Activated CD8-positive, alpha-beta T cell treated with anti-CD3 and anti-CD28 coated beads for 36 hours (primary cell): ENCODE results near the gene CIAO1. TPM values are rescaled to one million over a fixed set of nuclear protein-coding genes. Genes with fewer than 3 reads are reported as not detected.

Source experiments
- ATAC-seq: fragments of 200-7000 bp; cut with Tn5 transposase; one replicate; pipeline ENCODE4 v1.10.0; 2021; ENCODE audit warnings: mild to moderate bottlenecking, moderate library complexity
- CTCF ChIA-PET: fragments of 350-600 bp; sonication (Branson Sonifier 250); formaldehyde crosslinking; loops from one replicate; lab custom pipeline; 2021; ENCODE audit warnings: antibody characterized with exemption; lab: Charles Lee
- POLR2A ChIA-PET: fragments of 350-600 bp; sonication (Branson Sonifier 250); formaldehyde crosslinking; loops from one replicate; lab custom pipeline; 2021; ENCODE audit warnings: antibody characterized with exemption; lab: Charles Lee
- DNase-seq: peaks from one replicate; pipeline ENCODE4 v3.0.0-alpha.2; 2020
- H3K27ac Mint-ChIP-seq: one replicate; pipeline ENCODE4 v1.8.0; 2021; ENCODE audit warnings: mild to moderate bottlenecking, mixed read lengths
- H3K27me3 Mint-ChIP-seq: one replicate; pipeline ENCODE4 v1.8.0; 2021; ENCODE audit warnings: mixed read lengths
- H3K36me3 Mint-ChIP-seq: one replicate; pipeline ENCODE4 v1.8.0; 2021; ENCODE audit warnings: low read depth, mixed read lengths
- H3K4me1 Mint-ChIP-seq: one replicate; pipeline ENCODE4 v1.8.0; 2021; ENCODE audit warnings: low read depth, mixed read lengths
- H3K4me3 Mint-ChIP-seq: one replicate; pipeline ENCODE4 v1.8.0; 2021; ENCODE audit warnings: mild to moderate bottlenecking, moderate library complexity, mixed read lengths
- H3K9me3 Mint-ChIP-seq: one replicate; pipeline ENCODE4 v1.8.0; 2021; ENCODE audit warnings: mixed read lengths
- intact Hi-C: fragments of 100-400 bp; cut with micrococcal nuclease; formaldehyde crosslinking; loops from one replicate; pipeline ENCODE4 v1.10.0; 2022
- total RNA-seq, 2 experiments: library from RNA; stranded (reverse); gene quantifications; one replicate each; pipeline ENCODE4 v1.2.3, GENCODE V29; 2021
- TF ChIP-seq, protein P1 (sequence below): fragments of 200-600 bp; IDR thresholded peaks from one replicate; pipeline ENCODE4 v1.8.0; 2022; ENCODE audit warnings: antibody characterized with exemption, mild to moderate bottlenecking

Gene CIAO1
- total RNA-seq, 2 experiments from 2014 or later, result 72.1 to 72.3 TPM

- H3K4me1 Mint-ChIP-seq, result peaks cover 64% of the 10 kb centered on the region
- TF ChIP-seq, protein P1, sequence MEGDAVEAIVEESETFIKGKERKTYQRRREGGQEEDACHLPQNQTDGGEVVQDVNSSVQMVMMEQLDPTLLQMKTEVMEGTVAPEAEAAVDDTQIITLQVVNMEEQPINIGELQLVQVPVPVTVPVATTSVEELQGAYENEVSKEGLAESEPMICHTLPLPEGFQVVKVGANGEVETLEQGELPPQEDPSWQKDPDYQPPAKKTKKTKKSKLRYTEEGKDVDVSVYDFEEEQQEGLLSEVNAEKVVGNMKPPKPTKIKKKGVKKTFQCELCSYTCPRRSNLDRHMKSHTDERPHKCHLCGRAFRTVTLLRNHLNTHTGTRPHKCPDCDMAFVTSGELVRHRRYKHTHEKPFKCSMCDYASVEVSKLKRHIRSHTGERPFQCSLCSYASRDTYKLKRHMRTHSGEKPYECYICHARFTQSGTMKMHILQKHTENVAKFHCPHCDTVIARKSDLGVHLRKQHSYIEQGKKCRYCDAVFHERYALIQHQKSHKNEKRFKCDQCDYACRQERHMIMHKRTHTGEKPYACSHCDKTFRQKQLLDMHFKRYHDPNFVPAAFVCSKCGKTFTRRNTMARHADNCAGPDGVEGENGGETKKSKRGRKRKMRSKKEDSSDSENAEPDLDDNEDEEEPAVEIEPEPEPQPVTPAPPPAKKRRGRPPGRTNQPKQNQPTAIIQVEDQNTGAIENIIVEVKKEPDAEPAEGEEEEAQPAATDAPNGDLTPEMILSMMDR, result no peak
- H3K36me3 Mint-ChIP-seq, result peaks cover 21% of the 10 kb centered on the region
- no peak overlapping the region for H3K4me3 Mint-ChIP-seq
- H3K27ac Mint-ChIP-seq, result no peak overlapping the region
- ATAC-seq (no peak), DNase-seq (no peak)
- H3K9me3 Mint-ChIP-seq, result no peaks in the 10 kb centered on the region
- ChIA-PET CTCF (interaction anchor here (2.0 to 2.2 kb wide), 2 partner anchors 87 to 270 kb away, joined by 6 to 11 read pairs; no protein-coding TSS in a partner anchor), POLR2A (interaction anchor here (1.4 to 1.5 kb wide), 3 partner anchors 10 to 119 kb away, joined by 4 to 6 read pairs (median 6); partner anchors contain the start of gene STARD7)
- H3K27me3 Mint-ChIP-seq, result no peaks in the 10 kb centered on the region
- intact Hi-C loops, result loop anchor here (2.0 to 5.0 kb wide), 2 partner anchors 58 to 125 kb away; partner anchors contain the start of gene ASTL
Measured at GRCh38 chr2:96262306-96262705, 3.7 kb upstream of the CIAO1 start.

DNA sequence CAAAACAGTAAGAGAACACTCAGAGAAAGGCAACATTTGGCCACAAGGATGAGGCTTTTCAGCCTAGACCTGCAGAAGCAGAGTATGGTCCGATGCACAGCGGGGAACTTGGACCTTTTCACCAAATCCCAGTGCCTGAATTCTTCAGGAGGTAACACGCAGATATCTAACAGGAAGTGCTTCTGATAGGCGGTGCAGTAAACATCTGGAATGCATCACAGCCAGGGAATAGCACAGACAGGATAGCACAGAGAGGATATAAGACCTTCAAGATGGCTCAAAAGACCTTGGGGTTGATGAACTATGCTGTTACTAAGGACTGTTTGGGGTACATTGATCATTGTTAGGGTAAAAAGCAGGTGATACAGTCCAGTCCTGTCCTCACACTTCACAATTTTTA, 1.9 kb upstream of the CIAO1 start:
- CTCF ChIA-PET, result interaction anchor here (0.6 to 2.6 kb wide), 15 partner anchors 8 to 271 kb away, joined by 3 to 14 read pairs (median 4); partner anchors contain the start of genes ASTL and STARD7
- H3K4me1 Mint-ChIP-seq, result peaks cover 64% of the 10 kb centered on the region
- H3K4me3 Mint-ChIP-seq, result peak overlapping the region; percentile 85
- H3K27me3 Mint-ChIP-seq, result no peaks in the 10 kb centered on the region
- TF ChIP-seq, protein P1, result no peak
- no peak for DNase-seq
- POLR2A ChIA-PET, result interaction anchor here (0.7 to 1.4 kb wide), 4 partner anchors 17 to 122 kb away, joined by 3 to 5 read pairs (median 3); partner anchors contain the start of genes SNRNP200 and STARD7
- H3K36me3 Mint-ChIP-seq, result peaks cover 33% of the 10 kb centered on the region
- intact Hi-C loops, result loop anchor here (5.0 kb wide), 1 partner anchor 127 kb away; the partner anchor contains the start of gene ASTL
- peak overlapping the region; percentile 82 for H3K27ac Mint-ChIP-seq
- no peaks in the 10 kb centered on the region for H3K9me3 Mint-ChIP-seq
- no peak for ATAC-seq

GRCh38 chr2:96264656-96265348, 1.2 kb upstream of the CIAO1 start:
- peaks cover 38% of the 10 kb centered on the region for H3K36me3 Mint-ChIP-seq
- CTCF ChIA-PET, result interaction anchor here (0.6 to 2.7 kb wide), 15 partner anchors 9 to 272 kb away, joined by 3 to 14 read pairs (median 6); partner anchors contain the start of genes ASTL and STARD7
- no peaks in the 10 kb centered on the region for H3K9me3 Mint-ChIP-seq
- POLR2A ChIA-PET, result interaction anchor here (0.7 to 2.9 kb wide), 4 partner anchors 18 to 56 kb away, joined by 3 to 9 read pairs (median 4); partner anchors contain the start of genes SNRNP200 and STARD7
- DNase-seq, result peak; percentile 70
- H3K4me3 Mint-ChIP-seq, result peak overlapping the region; percentile 85
- TF ChIP-seq, protein P1, result peak; percentile 63
- H3K27me3 Mint-ChIP-seq, result no peaks in the 10 kb centered on the region
- H3K4me1 Mint-ChIP-seq, result peaks cover 57% of the 10 kb centered on the region
- ATAC-seq, result peak; percentile 1
- H3K27ac Mint-ChIP-seq, result peak overlapping the region; percentile 82
- intact Hi-C loops, result loop anchor here (5.0 kb wide), 1 partner anchor 128 kb away; the partner anchor contains the start of gene ASTL

- no peaks in the 10 kb centered on the region for H3K27me3 Mint-ChIP-seq
- peak overlapping the region; percentile 94 for H3K27ac Mint-ChIP-seq
Measured at GRCh38 chr2:96265349-96265839, 631 bp upstream of the CIAO1 start.

More at GRCh38 chr2:96265349-96265839, 631 bp upstream of the CIAO1 start:
- peak overlapping the region; percentile 85 for H3K4me3 Mint-ChIP-seq
- peak; percentile 13 for ATAC-seq
- intact Hi-C loops, result no loop called here
- no peaks in the 10 kb centered on the region for H3K9me3 Mint-ChIP-seq
- TF ChIP-seq, protein P1, result no peak
- ChIA-PET CTCF (interaction anchor here (1.0 to 2.7 kb wide), 9 partner anchors 9 to 273 kb away, joined by 3 to 12 read pairs (median 7); partner anchors contain the start of gene STARD7), POLR2A (interaction anchor here (1.4 to 2.9 kb wide), 2 partner anchors 19 to 56 kb away, joined by 3 to 9 read pairs; no protein-coding TSS in a partner anchor)
- peak; percentile 45 for DNase-seq
- peaks cover 51% of the 10 kb centered on the region for H3K4me1 Mint-ChIP-seq
- peaks cover 40% of the 10 kb centered on the region for H3K36me3 Mint-ChIP-seq
